ENCODE results near the gene LEUTX.

- TF ChIP-seq CTCF (IDR thresholded peaks at IDR 0.05; ENCODE audit: low read depth, low read length, poor library complexity, severe bottlenecking) (no peak), EZH2phosphoT487 (IDR thresholded peaks at IDR 0.05; ENCODE audit: borderline replicate concordance, low read length) (no peak)
Measured at GRCh38 chr19:39819786-39820185, 41.1 kb downstream of the LEUTX start.

All from DOHH2 (cell line).